Suprapubic skin (tissue), 4 donors: ENCODE data around the gene MYO10. TPM values are rescaled to one million over a fixed set of nuclear protein-coding genes. Genes with fewer than 3 reads are reported as not detected.

ENCODE experiments used
- DNase-seq, 2 donors: peaks; one replicate each; pipeline ENCODE4 v3.0.0-alpha.2; 2019; ENCODE audit warnings: low spot score in 2 of 2
- H3K27ac ChIP-seq: fragments of 200-600 bp; sonication (generic); one replicate; pipeline ENCODE4 v1.5.1; 2019
- H3K27me3 ChIP-seq: fragments of 200-600 bp; sonication (generic); one replicate; pipeline ENCODE4 v1.5.1; 2019
- H3K36me3 ChIP-seq: fragments of 200-600 bp; sonication (generic); one replicate; pipeline ENCODE4 v1.5.1; 2019
- H3K4me1 ChIP-seq: fragments of 200-600 bp; sonication (generic); one replicate; pipeline ENCODE4 v1.5.1; 2019
- H3K4me3 ChIP-seq: fragments of 200-600 bp; sonication (generic); one replicate; pipeline ENCODE4 v1.5.1; 2019; ENCODE audit warnings: mild to moderate bottlenecking
- H3K9me3 ChIP-seq: fragments of 200-600 bp; sonication (generic); one replicate; pipeline ENCODE4 v1.5.1; 2019
- EP300 ChIP-seq: sonication (generic); formaldehyde crosslinking; IDR thresholded peaks from one replicate; pipeline ENCODE4 v1.6.1; 2017; ENCODE audit warnings: antibody characterized with exemption
- POLR2A ChIP-seq, 2 donors: fragments of 450-650 bp; IDR thresholded peaks; one replicate each; pipeline ENCODE4 v1.6.1; 2017; ENCODE audit warnings: antibody characterized with exemption in 2 of 2, mild to moderate bottlenecking in 2 of 2, moderate library complexity in 2 of 2
- POLR2AphosphoS5 ChIP-seq, 3 donors: sonication (generic); formaldehyde crosslinking; IDR thresholded peaks; one replicate each; pipeline ENCODE4 v1.6.1; 2017; ENCODE audit warnings: antibody characterized with exemption in 3 of 3
- WGBS: methylation state at CpG from one replicate; pipeline ENCODE4 v1.1.5; 2018; 5-methylcytosine and 5-hydroxymethylcytosine counted together
- total RNA-seq, 4 donors: library from RNA; depleted of rRNA; stranded (reverse); fragments of >200 nt; gene quantifications; one replicate each; pipeline ENCODE4 v1.1.0, GENCODE V29; 2016
- TF ChIP-seq, protein P1 (sequence below), 2 donors: fragments of 200-600 bp in 1 of 2; fragments of 450-650 bp in 1 of 2; sonication (generic) in 1 of 2; IDR thresholded peaks; one replicate each; pipeline ENCODE4 v1.5.1; 2016 to 2019; ENCODE audit warnings: antibody characterized with exemption in 2 of 2, mild to moderate bottlenecking in 1 of 2, moderate library complexity in 1 of 2

The MYO10 gene
- total RNA-seq, 4 donors from 2014 or later: 37.7 to 109 (median 64.6) TPM

DNA sequence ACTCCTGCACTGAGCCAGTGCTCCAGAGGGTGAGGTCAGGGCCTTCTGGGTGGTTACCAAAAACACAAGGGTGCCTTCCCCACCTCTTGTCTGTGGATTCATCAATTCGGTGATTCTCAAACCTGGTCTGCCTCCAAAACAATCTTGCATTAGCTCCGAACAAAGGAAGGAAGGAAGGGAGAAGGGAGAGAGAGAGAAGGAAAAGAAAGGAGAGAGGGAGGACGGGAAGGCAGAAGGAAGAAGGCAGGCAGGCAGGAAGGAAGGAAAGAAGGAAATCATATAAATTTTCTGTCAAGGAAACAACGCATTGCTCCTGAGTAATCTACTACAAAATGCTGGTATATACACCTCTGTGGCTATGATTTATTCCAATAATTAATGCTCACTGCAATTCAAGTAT is 39.3 kb downstream of the MYO10 start:
- DNase-seq: no peak
- H3K27ac ChIP-seq: no peak overlapping the region
- H3K36me3 ChIP-seq: no peaks in the 10 kb centered on the region
- H3K9me3 ChIP-seq: no peaks in the 10 kb centered on the region
- TF ChIP-seq POLR2A (IDR thresholded peaks at IDR 0.05) (no peak), POLR2AphosphoS5 (IDR thresholded peaks at IDR 0.05) (no peak), EP300 (no peak)
- TF ChIP-seq, protein P1, sequence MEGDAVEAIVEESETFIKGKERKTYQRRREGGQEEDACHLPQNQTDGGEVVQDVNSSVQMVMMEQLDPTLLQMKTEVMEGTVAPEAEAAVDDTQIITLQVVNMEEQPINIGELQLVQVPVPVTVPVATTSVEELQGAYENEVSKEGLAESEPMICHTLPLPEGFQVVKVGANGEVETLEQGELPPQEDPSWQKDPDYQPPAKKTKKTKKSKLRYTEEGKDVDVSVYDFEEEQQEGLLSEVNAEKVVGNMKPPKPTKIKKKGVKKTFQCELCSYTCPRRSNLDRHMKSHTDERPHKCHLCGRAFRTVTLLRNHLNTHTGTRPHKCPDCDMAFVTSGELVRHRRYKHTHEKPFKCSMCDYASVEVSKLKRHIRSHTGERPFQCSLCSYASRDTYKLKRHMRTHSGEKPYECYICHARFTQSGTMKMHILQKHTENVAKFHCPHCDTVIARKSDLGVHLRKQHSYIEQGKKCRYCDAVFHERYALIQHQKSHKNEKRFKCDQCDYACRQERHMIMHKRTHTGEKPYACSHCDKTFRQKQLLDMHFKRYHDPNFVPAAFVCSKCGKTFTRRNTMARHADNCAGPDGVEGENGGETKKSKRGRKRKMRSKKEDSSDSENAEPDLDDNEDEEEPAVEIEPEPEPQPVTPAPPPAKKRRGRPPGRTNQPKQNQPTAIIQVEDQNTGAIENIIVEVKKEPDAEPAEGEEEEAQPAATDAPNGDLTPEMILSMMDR (IDR thresholded peaks at IDR 0.05): no peak
- peaks cover 31% of the 10 kb centered on the region for H3K4me1 ChIP-seq
- WGBS: 60% methylated on average over 4 of the region's 4 CpGs
- H3K4me3 ChIP-seq: no peak overlapping the region
- H3K27me3 ChIP-seq: no peaks in the 10 kb centered on the region

DNA sequence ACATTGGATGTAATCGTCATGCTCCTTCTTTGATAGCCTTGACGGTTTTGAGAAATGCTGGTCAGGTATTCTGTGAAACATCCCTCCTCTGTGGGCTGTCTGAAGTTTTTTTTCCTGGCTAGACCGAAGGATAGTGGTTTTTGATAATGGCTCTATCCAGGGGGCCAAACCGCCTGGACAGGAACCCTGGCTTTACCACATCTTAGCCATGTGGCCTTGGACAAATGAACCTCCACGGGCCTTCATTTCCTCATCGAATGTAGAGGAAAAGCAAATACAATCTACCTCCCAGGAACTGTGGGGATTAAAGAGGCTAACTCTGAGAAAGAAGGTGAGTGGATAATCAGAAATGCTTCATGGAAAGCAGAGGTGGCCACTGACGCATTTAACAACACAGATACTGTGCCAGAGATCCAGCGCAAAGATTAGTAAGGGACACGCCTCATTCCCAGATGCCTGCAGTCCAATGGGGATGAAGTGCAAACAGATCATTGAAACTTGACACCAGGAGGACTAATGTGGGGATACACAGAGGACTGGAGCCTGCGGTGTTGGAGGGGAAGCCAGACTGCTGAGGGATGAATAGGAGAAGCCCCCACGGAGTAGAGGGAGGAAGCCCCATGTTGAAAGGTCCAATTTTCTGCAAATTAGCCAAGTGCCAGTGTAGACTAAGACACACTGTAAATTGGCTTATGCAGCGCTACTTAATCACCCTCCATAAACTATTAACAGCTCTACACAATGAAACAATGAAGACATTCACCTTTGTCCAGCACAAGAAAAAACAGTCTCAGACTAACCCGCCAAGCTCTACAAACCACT is 41.6 kb downstream of the MYO10 start:
- WGBS: 60% methylated on average over 13 of the region's 13 CpGs
- H3K9me3 ChIP-seq: no peaks in the 10 kb centered on the region
- H3K4me3 ChIP-seq: no peak overlapping the region
- H3K36me3 ChIP-seq: no peaks in the 10 kb centered on the region
- TF ChIP-seq POLR2AphosphoS5 (IDR thresholded peaks at IDR 0.05): no peak
- no peak for TF ChIP-seq EP300
- TF ChIP-seq, protein P1 (IDR thresholded peaks at IDR 0.05): no peak
- TF ChIP-seq POLR2A (IDR thresholded peaks at IDR 0.05): no peak
- H3K27ac ChIP-seq: no peak overlapping the region
- H3K4me1 ChIP-seq: peaks cover 31% of the 10 kb centered on the region
- H3K27me3 ChIP-seq: no peaks in the 10 kb centered on the region
- DNase-seq: no peak

DNA sequence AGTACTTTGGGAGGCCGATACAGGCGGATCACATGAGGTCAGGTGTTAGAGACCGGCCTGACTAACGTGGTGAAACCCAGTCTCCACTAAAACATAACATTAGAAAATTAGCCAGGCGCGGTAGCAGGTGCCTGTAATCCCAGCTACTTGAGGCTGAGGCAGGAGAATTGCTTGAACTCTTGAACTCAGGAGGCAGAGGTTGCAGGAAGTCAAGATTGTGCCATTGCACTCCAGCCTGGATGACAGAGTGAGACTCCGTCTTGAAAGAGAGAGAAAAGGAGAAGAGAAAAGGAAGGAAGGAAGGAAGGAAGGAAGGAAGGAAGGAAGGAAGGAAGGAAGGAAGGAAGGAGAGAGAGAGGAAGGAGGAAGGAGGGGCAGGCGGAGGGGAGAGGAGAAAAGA is 45.1 kb downstream of the MYO10 start:
- no peaks in the 10 kb centered on the region for H3K27me3 ChIP-seq
- no peak for TF ChIP-seq EP300
- TF ChIP-seq POLR2AphosphoS5 (IDR thresholded peaks at IDR 0.05): no peak
- no peak for TF ChIP-seq POLR2A (IDR thresholded peaks at IDR 0.05)
- TF ChIP-seq, protein P1 (IDR thresholded peaks at IDR 0.05): no peak
- no peaks in the 10 kb centered on the region for H3K9me3 ChIP-seq
- DNase-seq: no peak
- H3K27ac ChIP-seq: no peak overlapping the region
- H3K4me3 ChIP-seq: no peak overlapping the region
- H3K36me3 ChIP-seq: no peaks in the 10 kb centered on the region
- peaks cover 30% of the 10 kb centered on the region for H3K4me1 ChIP-seq
- WGBS: 91% methylated on average over 8 of the region's 8 CpGs

DNA sequence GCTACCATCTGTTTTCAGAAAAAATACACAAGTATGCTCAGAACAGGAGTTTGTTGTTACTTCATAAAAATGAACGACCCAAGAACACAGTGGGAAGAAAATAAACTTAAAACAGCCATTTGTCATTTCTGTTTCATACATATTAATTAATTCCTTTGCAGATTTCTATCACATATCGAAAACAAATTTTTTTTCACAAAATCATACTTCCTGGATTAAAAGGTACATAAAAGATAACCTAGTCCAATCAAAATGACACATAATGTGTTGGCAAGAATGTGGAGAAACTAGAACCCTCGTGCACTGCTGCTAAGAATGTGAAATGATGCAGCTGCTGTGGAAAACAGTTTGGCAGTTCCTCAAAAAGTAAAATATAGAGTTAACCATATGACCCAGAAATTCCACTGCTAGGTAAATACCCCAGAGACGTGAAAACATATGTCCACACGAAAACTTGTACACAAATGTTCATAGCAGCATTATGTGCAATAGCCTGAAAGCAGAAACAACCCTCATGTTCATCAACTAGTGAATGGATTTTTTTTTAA is 46.0 kb downstream of the MYO10 start:
- WGBS: 44% methylated on average over 5 of the region's 5 CpGs
- Histone ChIP-seq H3K27ac (no peak overlapping the region), H3K36me3 (no peaks in the 10 kb centered on the region), H3K9me3 (no peaks in the 10 kb centered on the region), H3K4me3 (no peak overlapping the region), H3K27me3 (no peaks in the 10 kb centered on the region), H3K4me1 (peaks cover 34% of the 10 kb centered on the region)
- no peak for DNase-seq
- TF ChIP-seq, protein P1 (IDR thresholded peaks at IDR 0.05): no peak
- TF ChIP-seq POLR2AphosphoS5 (IDR thresholded peaks at IDR 0.05): no peak
- no peak for TF ChIP-seq POLR2A (IDR thresholded peaks at IDR 0.05)

DNA sequence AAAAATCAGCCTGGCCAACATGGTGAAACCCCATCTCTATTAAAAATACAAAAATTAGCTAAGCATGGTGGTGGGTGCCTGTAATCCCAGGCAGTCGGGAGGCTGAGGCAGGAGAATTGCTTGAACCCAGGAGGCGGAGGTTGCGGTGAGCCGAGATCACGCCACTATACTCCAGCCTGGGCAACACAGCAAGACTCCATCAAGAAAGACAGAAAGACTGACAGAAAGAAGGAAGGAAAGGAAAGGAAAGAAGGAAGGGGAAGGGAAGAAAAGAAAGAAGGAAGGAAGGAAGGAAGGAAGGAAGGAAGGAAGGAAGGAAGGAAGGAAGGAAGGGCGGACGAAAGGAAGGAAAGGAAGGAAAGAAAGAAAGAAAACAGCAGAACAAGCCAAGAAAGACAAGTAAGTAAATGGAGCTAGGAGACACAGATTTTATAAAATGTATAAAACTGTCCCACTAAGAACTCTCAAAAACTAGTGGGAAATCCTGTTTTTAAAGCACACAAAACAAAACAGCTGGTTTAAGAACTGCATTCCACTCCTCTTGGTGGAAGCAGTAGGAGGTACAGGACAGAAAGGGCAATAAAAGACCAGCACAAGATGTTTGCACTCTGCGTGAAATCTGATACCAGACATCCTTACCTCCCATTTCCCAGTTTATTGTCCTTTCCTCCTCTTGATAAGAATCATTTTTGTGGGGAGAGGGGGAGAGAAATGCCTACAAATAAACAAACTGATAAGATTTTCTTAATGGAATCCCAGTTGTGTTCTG is 46.7 kb downstream of the MYO10 start:
- Histone ChIP-seq H3K4me3 (no peak overlapping the region), H3K36me3 (no peaks in the 10 kb centered on the region), H3K27me3 (no peaks in the 10 kb centered on the region), H3K9me3 (no peaks in the 10 kb centered on the region), H3K4me1 (peaks cover 34% of the 10 kb centered on the region), H3K27ac (no peak overlapping the region)
- TF ChIP-seq POLR2A (IDR thresholded peaks at IDR 0.05): no peak
- TF ChIP-seq, protein P1 (IDR thresholded peaks at IDR 0.05): no peak
- no peak for TF ChIP-seq POLR2AphosphoS5 (IDR thresholded peaks at IDR 0.05)
- no peak for TF ChIP-seq EP300
- 85% methylated on average over 8 of the region's 8 CpGs for WGBS
- DNase-seq: no peak
